Measurements from ENCODE around the gene MNAT1.
A peak's percentile ranks its signal among the peaks of the same experiment; 100 is the strongest.
"Not testable (repeated sequence)": the region's sequence is repeated elsewhere in the genome, so short reads cannot be mapped to it uniquely, and the experiment has no call there.

MNAT1 gene

GRCh38 chr14:60723116-60723906 lies 11.2 kb upstream of the MNAT1 start:
- Mint-ChIP-seq H3K36me3 (ENCODE audit: low read depth) (no peaks in the 10 kb centered on the region), H3K27ac (no peak overlapping the region), H3K9me3 (no peaks in the 10 kb centered on the region), H3K4me3 (peak overlapping the region; percentile 82), H3K27me3 (peaks cover 80% of the 10 kb centered on the region), H3K4me1 (ENCODE audit: low read depth) (peaks cover 19% of the 10 kb centered on the region)

DNA sequence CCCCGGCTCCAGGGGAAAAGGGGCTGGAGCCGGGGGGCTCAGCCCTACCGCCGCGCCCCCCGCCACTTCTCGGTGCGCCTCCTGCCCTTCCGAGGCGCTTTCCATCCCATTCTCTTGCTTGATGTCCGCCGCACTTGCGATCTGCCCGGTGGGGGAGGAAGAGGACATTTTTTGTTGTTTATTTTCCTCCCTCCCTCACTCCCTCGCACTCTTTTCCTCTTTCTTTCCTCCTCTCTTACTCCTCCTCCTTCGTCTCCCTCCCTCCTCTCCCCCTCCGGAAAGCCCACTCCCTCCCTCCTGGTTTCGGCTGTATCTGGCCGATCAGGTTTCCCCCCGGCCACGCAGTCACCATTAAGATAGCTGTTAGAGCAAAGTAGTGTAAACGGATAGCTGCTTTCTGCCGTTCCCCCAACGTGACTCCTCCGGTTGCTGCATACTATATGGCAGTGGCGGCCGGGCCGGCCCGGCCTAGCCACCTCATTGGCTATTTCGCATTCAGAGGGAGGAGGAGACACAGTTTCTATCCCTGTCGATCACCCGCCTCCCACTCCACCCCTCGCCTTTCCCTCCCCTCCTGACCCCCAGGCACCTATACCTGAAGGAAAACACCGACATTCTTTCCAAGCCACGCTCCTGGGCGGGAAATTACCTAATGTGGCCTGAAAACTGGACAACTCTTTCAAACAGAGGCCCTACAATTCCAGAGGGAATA lies 10.5 kb upstream of the MNAT1 start, which contains the start of gene SIX4:
SIX4 (minus strand) TSS at position 445 of the 712 bp plus-strand sequence; CDS start at position 168, 277 bp downstream.
- H3K4me1 Mint-ChIP-seq (ENCODE audit: low read depth), result peaks cover 19% of the 10 kb centered on the region
- no peaks in the 10 kb centered on the region for H3K36me3 Mint-ChIP-seq (ENCODE audit: low read depth)
- peak within 1 kb of the TSS; percentile 82 for H3K4me3 Mint-ChIP-seq
- no peak within 1 kb of the TSS for H3K27ac Mint-ChIP-seq
- H3K27me3 Mint-ChIP-seq, result peaks cover 79% of the 10 kb centered on the region
- H3K9me3 Mint-ChIP-seq, result no peaks in the 10 kb centered on the region

DNA sequence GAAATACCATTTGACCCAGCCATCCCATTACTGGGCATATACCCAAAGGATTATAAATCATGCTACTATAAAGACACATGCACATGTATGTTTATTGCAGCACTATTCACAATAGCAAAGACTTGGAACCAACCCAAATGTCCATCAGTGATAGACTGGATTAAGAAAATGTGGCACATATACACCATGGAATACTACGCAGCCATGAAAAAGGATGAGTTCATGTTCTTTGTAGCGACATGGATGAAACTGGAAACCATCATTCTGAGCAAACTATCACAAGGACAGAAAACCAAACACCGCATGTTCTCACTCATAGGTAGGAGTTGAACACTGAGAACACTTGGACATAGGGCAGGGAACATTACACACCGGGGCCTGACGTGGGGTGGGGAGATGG lies 3.3 kb upstream of the MNAT1 start:
- peaks cover 53% of the 10 kb centered on the region for H3K27me3 Mint-ChIP-seq
- H3K27ac Mint-ChIP-seq; H3K4me3 Mint-ChIP-seq; H3K9me3 Mint-ChIP-seq; H3K36me3 Mint-ChIP-seq (ENCODE audit: low read depth): not testable (repeated sequence)
- H3K4me1 Mint-ChIP-seq (ENCODE audit: low read depth), result peaks cover 15% of the 10 kb centered on the region

DNA sequence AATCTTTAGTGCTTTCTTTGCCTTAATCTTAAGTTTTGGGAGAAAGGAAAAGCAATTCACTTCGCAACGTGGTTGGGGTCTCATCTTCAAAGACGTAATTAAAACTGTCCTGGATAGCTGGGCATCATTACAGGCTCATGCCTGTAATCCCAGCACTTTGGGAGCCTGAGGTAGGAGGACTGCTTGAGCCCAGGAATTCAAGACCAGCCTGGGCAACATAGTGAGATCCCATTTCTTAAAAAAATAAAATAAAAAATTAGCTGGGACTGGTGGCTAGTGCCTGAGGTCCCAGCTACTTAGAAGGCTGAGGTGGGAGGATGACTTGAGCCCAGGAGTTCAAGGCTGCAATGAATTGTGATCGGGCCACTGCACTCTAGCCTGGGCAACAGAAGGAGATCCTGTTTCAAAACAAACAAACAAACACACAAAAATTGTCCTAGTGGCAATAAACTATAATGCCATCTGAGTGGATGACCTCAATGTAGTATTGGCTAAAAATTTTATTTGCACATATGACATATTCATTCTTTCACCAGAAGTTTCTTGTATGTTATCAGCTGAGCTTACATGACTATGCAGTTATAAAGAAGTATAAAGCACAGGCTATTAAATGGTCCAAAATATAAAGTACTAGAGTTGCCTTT lies 1.6 kb upstream of the MNAT1 start:
- peaks cover 17% of the 10 kb centered on the region for H3K4me1 Mint-ChIP-seq (ENCODE audit: low read depth)
- no peak overlapping the region for H3K4me3 Mint-ChIP-seq
- peaks cover 37% of the 10 kb centered on the region for H3K27me3 Mint-ChIP-seq
- no peak overlapping the region for H3K27ac Mint-ChIP-seq
- H3K9me3 Mint-ChIP-seq, result no peaks in the 10 kb centered on the region
- H3K36me3 Mint-ChIP-seq (ENCODE audit: low read depth), result no peaks in the 10 kb centered on the region

DNA sequence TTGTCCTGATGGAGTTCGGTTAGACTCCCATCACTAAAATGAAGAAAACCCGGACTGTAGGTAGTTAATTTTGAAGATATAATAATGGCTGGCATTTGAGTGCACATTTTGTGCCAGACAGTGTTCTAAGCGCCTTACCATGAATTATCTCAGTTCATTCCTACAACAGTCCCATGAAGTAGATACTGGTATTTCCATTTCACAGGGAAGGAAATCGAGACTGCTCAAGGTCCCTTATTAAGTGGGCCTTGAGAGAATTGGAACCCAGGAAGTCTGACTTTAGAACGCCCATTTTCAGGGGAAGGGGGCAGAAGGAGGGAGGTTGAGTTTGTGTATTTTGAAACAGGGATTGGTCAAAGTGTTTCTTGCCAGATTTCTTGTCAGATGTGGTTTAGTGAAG lies 855 bp downstream of the MNAT1 start:
- Mint-ChIP-seq H3K4me1 (ENCODE audit: low read depth) (peaks cover 30% of the 10 kb centered on the region), H3K9me3 (no peaks in the 10 kb centered on the region), H3K27ac (peak overlapping the region; percentile 75), H3K36me3 (ENCODE audit: low read depth) (no peaks in the 10 kb centered on the region), H3K27me3 (peaks cover 17% of the 10 kb centered on the region), H3K4me3 (peak overlapping the region; percentile 99)

DNA sequence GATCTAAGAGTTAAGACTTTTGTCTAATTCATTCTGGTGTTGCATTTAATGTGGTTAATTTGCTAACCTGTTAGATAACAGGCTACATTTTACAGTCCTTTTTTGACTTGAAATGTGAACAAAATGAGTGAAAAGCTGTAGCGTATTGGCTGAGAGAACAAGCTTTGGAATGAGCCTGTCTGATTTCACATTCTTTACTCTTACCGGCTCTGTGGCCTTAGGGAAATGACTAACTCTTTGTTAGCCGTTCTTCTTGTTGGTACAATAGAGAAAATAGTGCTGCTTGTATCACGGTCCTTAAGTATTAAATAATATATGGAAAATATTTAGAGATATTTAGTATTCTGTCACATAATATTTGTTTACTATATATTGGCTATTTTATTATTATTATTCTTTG lies 1.9 kb downstream of the MNAT1 start:
- Mint-ChIP-seq H3K27me3 (peaks cover 10% of the 10 kb centered on the region), H3K4me1 (ENCODE audit: low read depth) (peaks cover 30% of the 10 kb centered on the region), H3K9me3 (no peaks in the 10 kb centered on the region), H3K36me3 (ENCODE audit: low read depth) (no peaks in the 10 kb centered on the region), H3K27ac (no peak overlapping the region), H3K4me3 (peak overlapping the region; percentile 23)

GRCh38 chr14:60738843-60739508 lies 4.4 kb downstream of the MNAT1 start:
- peaks cover 9% of the 10 kb centered on the region for H3K9me3 Mint-ChIP-seq
- no peak overlapping the region for H3K4me3 Mint-ChIP-seq
- no peaks in the 10 kb centered on the region for H3K27me3 Mint-ChIP-seq
- H3K27ac Mint-ChIP-seq, result no peak overlapping the region
- H3K4me1 Mint-ChIP-seq (ENCODE audit: low read depth), result peaks cover 36% of the 10 kb centered on the region
- H3K36me3 Mint-ChIP-seq (ENCODE audit: low read depth), result peaks cover 9% of the 10 kb centered on the region

DNA sequence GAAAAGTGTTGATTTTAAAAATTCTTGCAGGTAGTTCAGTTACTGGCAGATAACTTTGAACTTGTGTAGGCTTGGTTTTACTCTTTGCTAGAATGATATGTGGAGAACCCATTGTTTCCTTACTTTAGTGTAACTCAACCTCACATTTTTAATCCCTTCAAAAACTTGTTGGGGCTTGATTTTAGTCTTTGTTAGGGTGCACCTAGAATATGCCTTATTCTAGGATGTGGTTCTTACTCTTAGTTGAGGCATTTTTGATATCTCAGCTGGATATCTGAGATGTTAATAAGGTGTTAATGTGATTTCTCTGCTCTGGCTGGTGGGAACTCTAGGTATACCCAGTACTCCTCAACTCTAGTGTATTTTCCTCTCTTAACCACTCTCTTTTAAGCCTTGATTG lies 10.0 kb downstream of the MNAT1 start:
- Mint-ChIP-seq H3K9me3 (peaks cover 9% of the 10 kb centered on the region), H3K4me1 (ENCODE audit: low read depth) (peaks cover 10% of the 10 kb centered on the region), H3K4me3 (no peak overlapping the region), H3K27me3 (no peaks in the 10 kb centered on the region), H3K27ac (no peak overlapping the region), H3K36me3 (ENCODE audit: low read depth) (peaks cover 13% of the 10 kb centered on the region)

DNA sequence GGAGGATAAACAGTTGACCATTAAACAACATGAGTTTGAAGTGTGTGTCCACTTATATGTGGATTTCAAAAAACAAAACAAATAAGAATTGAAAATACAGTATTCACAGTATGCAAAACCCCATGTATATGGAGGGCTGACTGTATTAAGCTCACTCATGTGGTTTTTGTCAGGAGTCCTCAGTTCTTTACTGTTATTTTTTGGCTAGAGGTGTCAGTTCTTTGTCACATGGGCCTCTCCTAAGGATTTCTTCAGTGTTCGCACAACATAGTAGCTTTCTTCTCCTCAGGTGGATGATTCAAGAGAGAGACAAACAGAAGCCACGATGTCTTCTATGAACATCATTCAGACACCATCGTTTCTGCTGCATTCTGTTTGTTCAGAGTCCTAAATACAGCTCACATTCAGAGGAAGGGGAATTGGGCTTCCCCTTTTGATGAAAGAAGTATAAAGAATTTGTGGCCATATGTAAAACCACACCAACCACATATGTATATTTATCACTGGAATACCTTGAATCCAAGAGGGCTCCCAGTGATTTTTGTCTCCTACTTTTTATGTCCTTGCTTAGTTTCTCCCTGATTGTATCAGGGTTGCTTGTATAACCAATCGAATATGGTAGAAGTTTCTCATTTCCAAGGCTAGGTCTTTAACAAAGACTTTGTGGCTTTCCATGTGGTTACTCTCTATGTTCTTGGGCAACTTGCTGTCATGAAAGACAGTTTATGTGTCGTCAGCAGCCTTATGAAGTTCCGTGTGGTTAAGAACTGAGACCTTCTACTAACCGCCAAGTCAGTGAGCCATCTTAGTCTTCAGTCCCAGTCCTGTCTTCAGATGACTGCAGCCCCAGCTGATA lies 18.9 kb downstream of the MNAT1 start:
- Mint-ChIP-seq H3K4me1 (ENCODE audit: low read depth) (peaks cover 48% of the 10 kb centered on the region), H3K4me3 (peak overlapping the region; percentile 67), H3K27me3 (peaks cover 10% of the 10 kb centered on the region), H3K36me3 (ENCODE audit: low read depth) (peaks cover 3% of the 10 kb centered on the region), H3K27ac (peak overlapping the region; percentile 72), H3K9me3 (no peaks in the 10 kb centered on the region)

DNA sequence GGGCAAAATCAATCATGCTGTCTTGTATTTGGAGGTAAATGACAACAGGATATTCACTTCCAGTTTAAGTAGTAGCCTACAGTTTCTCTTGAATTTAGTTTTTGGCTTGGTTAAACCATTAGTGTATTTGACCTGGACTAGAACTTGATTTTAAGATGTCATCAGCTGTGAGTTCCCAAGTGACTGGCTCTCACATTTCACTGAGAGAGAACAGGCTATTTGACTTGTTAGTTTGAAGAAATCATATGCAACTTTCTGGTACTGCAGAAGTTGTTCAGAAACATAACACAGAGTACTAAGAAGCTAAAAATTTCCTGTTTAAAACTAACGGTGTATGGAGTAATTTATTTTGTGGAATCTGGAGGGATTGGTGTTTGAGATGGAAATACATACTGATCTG lies 22.3 kb downstream of the MNAT1 start:
- Mint-ChIP-seq H3K27me3 (peaks cover 6% of the 10 kb centered on the region), H3K27ac (no peak overlapping the region), H3K4me3 (no peak overlapping the region), H3K4me1 (ENCODE audit: low read depth) (peaks cover 59% of the 10 kb centered on the region), H3K9me3 (no peaks in the 10 kb centered on the region), H3K36me3 (ENCODE audit: low read depth) (peaks cover 4% of the 10 kb centered on the region)

GRCh38 chr14:60757567-60758002 lies 23.0 kb downstream of the MNAT1 start:
- peaks cover 59% of the 10 kb centered on the region for H3K4me1 Mint-ChIP-seq (ENCODE audit: low read depth)
- no peak overlapping the region for H3K27ac Mint-ChIP-seq
- no peaks in the 10 kb centered on the region for H3K9me3 Mint-ChIP-seq
- H3K27me3 Mint-ChIP-seq, result peaks cover 6% of the 10 kb centered on the region
- peaks cover 4% of the 10 kb centered on the region for H3K36me3 Mint-ChIP-seq (ENCODE audit: low read depth)
- H3K4me3 Mint-ChIP-seq, result no peak overlapping the region

DNA sequence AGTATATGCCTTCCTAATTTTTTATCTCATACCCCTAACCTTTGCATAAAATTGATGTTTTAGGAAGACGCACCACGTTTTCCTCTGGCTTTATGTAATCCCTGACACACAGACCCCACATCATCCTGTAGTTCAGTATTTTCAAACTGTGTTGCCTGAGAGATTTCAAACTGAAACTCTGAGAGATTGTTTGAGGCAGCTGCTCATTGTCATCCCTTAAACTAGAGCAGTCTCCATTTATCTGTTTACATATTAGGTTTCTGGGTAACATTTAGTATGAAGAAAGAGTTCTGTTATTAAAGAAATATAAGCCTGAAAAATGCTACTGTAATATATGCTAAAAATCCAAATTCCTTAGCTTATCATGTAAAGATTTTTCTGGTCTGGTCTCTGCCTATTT lies 24.3 kb downstream of the MNAT1 start:
- Mint-ChIP-seq H3K4me3 (no peak overlapping the region), H3K36me3 (ENCODE audit: low read depth) (peaks cover 4% of the 10 kb centered on the region), H3K27me3 (peaks cover 6% of the 10 kb centered on the region), H3K9me3 (no peaks in the 10 kb centered on the region), H3K4me1 (ENCODE audit: low read depth) (peaks cover 48% of the 10 kb centered on the region), H3K27ac (no peak overlapping the region)

- Mint-ChIP-seq H3K9me3 (no peaks in the 10 kb centered on the region), H3K4me3 (no peak overlapping the region), H3K27ac (no peak overlapping the region), H3K27me3 (peaks cover 6% of the 10 kb centered on the region), H3K4me1 (ENCODE audit: low read depth) (peaks cover 40% of the 10 kb centered on the region), H3K36me3 (ENCODE audit: low read depth) (peaks cover 4% of the 10 kb centered on the region)
These were observed 25.6 kb downstream of the MNAT1 start for GRCh38 chr14:60760209-60760608.

Data from stimulated activated naive CD8-positive, alpha-beta T cell treated with anti-CD3 and anti-CD28 coated beads, Interleukin-15, Interleukin-2, amounts not matched to agents 100 ng/mL and 50 ng/mL, for 24 hours (primary cell).